H1 (cell line): ENCODE data around the gene CPSF4L. TPM values are rescaled to one million over a fixed set of nuclear protein-coding genes. Genes with fewer than 3 reads are reported as not detected.

Experiments
- CTCF ChIA-PET: fragments of 300-600 bp; sonication (Branson Sonifier 250); formaldehyde crosslinking; loops from one replicate; lab custom pipeline; 2021; ENCODE audit not compliant: partially characterized antibody; lab: Charles Lee
- POLR2A ChIA-PET: fragments of 300-600 bp; sonication (Branson Sonifier 250); formaldehyde crosslinking; loops from one replicate; lab custom pipeline; 2021; ENCODE audit warnings: inconsistent platforms; ENCODE audit not compliant: partially characterized antibody; lab: Charles Lee
- DNase-seq, 2 experiments: peaks; one replicate each; pipeline versions ENCODE4 v3.0.0 to v3.0.0-alpha.2; 2010 to 2022; ENCODE audit warnings: low spot score in 2 of 2, low read depth in 1 of 2, mixed read lengths in 1 of 2
- FAIRE-seq: peaks from 2 replicates; lab custom pipeline; 2011; peaks lifted over from hg19 to GRCh38; lab: Jason Lieb, UNC
- H2AFZ ChIP-seq: 2 replicates; pipeline ENCODE4 v1.8.1; 2012; ENCODE audit warnings: low read length, inconsistent platforms
- H2AK5ac ChIP-seq: 2 replicates; pipeline ENCODE4 v1.6.1; 2013; ENCODE audit warnings: low read depth, low read length
- H2BK120ac ChIP-seq: replicated peaks from 2 replicates; pipeline ENCODE3; 2013; ENCODE audit warnings: low read depth, low read length, inconsistent platforms
- H2BK12ac ChIP-seq: 2 replicates; pipeline ENCODE4 v1.6.1; 2013; ENCODE audit warnings: low read depth, low read length
- H2BK15ac ChIP-seq: 2 replicates; pipeline ENCODE4 v1.6.1; 2013; ENCODE audit warnings: low read length
- H2BK20ac ChIP-seq: 2 replicates; pipeline ENCODE4 v1.6.1; 2013; ENCODE audit warnings: low read length
- H2BK5ac ChIP-seq: 2 replicates; pipeline ENCODE4 v1.6.1; 2013; ENCODE audit warnings: low read depth, low read length
- H3K14ac ChIP-seq: 2 replicates; pipeline ENCODE4 v1.6.1; 2013; ENCODE audit warnings: inconsistent platforms; ENCODE audit not compliant: insufficient read length
- H3K18ac ChIP-seq: 2 replicates; pipeline ENCODE4 v1.6.1; 2013; ENCODE audit warnings: low read length; ENCODE audit errors: extremely low read depth
- H3K23ac ChIP-seq: 2 replicates; pipeline ENCODE4 v1.6.1; 2013; ENCODE audit warnings: inconsistent platforms; ENCODE audit not compliant: insufficient read length
- H3K23me2 ChIP-seq: 2 replicates; pipeline ENCODE4 v1.6.1; 2013; ENCODE audit warnings: low read depth, low read length
- H3K27ac ChIP-seq: 2 replicates; pipeline ENCODE4 v1.6.1; 2011; ENCODE audit warnings: low read depth, low read length, inconsistent platforms
- H3K27me3 ChIP-seq, 4 experiments: replicated peaks in 1 of 4; 1 replicate in 1 of 4; 2 replicates in 3 of 4; pipeline versions ENCODE4 v1.6.1 to v1.8.1; 2011 to 2013; ENCODE audit warnings: low read length in 3 of 4, mild to moderate bottlenecking in 3 of 4, inconsistent platforms in 2 of 4, mixed read lengths in 2 of 4, moderate library complexity in 1 of 4; ENCODE audit not compliant: control insufficient read depth in 3 of 4, insufficient read depth in 3 of 4; ENCODE audit errors: extremely low read depth in 1 of 4
- H3K36me3 ChIP-seq, 4 experiments: 2 replicates each; pipeline versions ENCODE4 v1.6.1 to v1.8.1; 2011 to 2013; ENCODE audit warnings: mild to moderate bottlenecking in 4 of 4, low read length in 3 of 4, moderate library complexity in 2 of 4, control low read depth in 1 of 4, inconsistent platforms in 1 of 4; ENCODE audit not compliant: insufficient read depth in 4 of 4, control insufficient read depth in 2 of 4
- H3K4ac ChIP-seq: replicated peaks from 2 replicates; pipeline ENCODE3; 2013; ENCODE audit warnings: low read length, low read depth, mixed read lengths, inconsistent platforms; ENCODE audit not compliant: insufficient read length
- H3K4me1 ChIP-seq, 4 experiments: replicated peaks in 1 of 4; 1 replicate in 1 of 4; 2 replicates in 3 of 4; pipeline versions ENCODE4 v1.6.1 to v1.8.1; 2011 to 2013; ENCODE audit warnings: low read length in 3 of 4, inconsistent platforms in 2 of 4, mixed read lengths in 1 of 4; ENCODE audit not compliant: insufficient read depth in 4 of 4, control insufficient read depth in 3 of 4
- H3K4me2 ChIP-seq, 2 experiments: 2 replicates each; pipeline versions ENCODE4 v1.6.1 to v1.8.1; 2011 to 2013; ENCODE audit warnings: low read depth in 2 of 2, low read length in 2 of 2, control low read depth in 1 of 2, inconsistent platforms in 1 of 2, mild to moderate bottlenecking in 1 of 2; ENCODE audit not compliant: insufficient read depth in 1 of 2
- H3K4me3 ChIP-seq, 4 experiments: fragments of 200-600, 300-600 bp in 1 of 4; sonication (generic), shearing (Covaris generic), sonication (Bioruptor Twin) in 1 of 4; 2 replicates each; pipeline versions ENCODE4 v1.5.1 to v1.8.1; 2011 to 2016; ENCODE audit warnings: low read length in 4 of 4, low read depth in 3 of 4, control low read depth in 2 of 4, inconsistent platforms in 2 of 4, mild to moderate bottlenecking in 2 of 4, mixed read lengths in 1 of 4, moderate library complexity in 1 of 4; ENCODE audit not compliant: insufficient read depth in 2 of 4; ENCODE audit errors: extremely low read depth in 1 of 4
- H3K56ac ChIP-seq: replicated peaks from 2 replicates; pipeline ENCODE3; 2013; ENCODE audit warnings: low read depth, mild to moderate bottlenecking, mixed read lengths, low read length, inconsistent platforms; ENCODE audit not compliant: insufficient read length
- H3K79me1 ChIP-seq: 2 replicates; pipeline ENCODE4 v1.6.1; 2013; ENCODE audit warnings: low read depth, low read length, control low read depth
- H3K79me2 ChIP-seq, 2 experiments: 2 replicates each; pipeline versions ENCODE4 v1.6.1 to v1.8.1; 2012 to 2013; ENCODE audit warnings: low read length in 2 of 2, mild to moderate bottlenecking in 2 of 2, inconsistent platforms in 1 of 2; ENCODE audit not compliant: insufficient read depth in 2 of 2, control insufficient read depth in 1 of 2
- H3K9ac ChIP-seq, 4 experiments: replicated peaks in 1 of 4; 1 replicate in 1 of 4; 2 replicates in 3 of 4; pipeline versions ENCODE4 v1.6.1 to v1.8.1; 2011 to 2013; ENCODE audit warnings: low read depth in 3 of 4, low read length in 3 of 4, control low read depth in 2 of 4, mild to moderate bottlenecking in 2 of 4, moderate library complexity in 2 of 4, inconsistent platforms in 1 of 4; ENCODE audit errors: extremely low read depth in 1 of 4
- H3K9me3 ChIP-seq, 2 experiments: 2 replicates each; pipeline versions ENCODE4 v1.6.1 to v1.8.1; 2012 to 2013; ENCODE audit warnings: mild to moderate bottlenecking in 2 of 2, moderate library complexity in 2 of 2, control low read depth in 1 of 2, inconsistent platforms in 1 of 2, low read depth in 1 of 2, low read length in 1 of 2, mixed read lengths in 1 of 2; ENCODE audit not compliant: insufficient read depth in 2 of 2
- H4K20me1 ChIP-seq, 2 experiments: replicated peaks in 1 of 2; 2 replicates each; pipeline versions ENCODE3 to v1.8.1; 2011 to 2013; ENCODE audit warnings: inconsistent platforms in 2 of 2, low read length in 2 of 2, mild to moderate bottlenecking in 1 of 2; ENCODE audit not compliant: insufficient read depth in 2 of 2, control insufficient read depth in 1 of 2
- H4K5ac ChIP-seq: 2 replicates; pipeline ENCODE4 v1.6.1; 2013; ENCODE audit warnings: low read length, low read depth, mixed read lengths, inconsistent platforms; ENCODE audit not compliant: insufficient read length
- H4K8ac ChIP-seq: 2 replicates; pipeline ENCODE4 v1.8.0; 2013; ENCODE audit warnings: mild to moderate bottlenecking, moderate library complexity, low read length, inconsistent platforms; ENCODE audit not compliant: insufficient read depth; ENCODE audit errors: extremely low read depth
- H4K91ac ChIP-seq: replicated peaks from 2 replicates; pipeline ENCODE3; 2013; ENCODE audit warnings: low read length, mixed read lengths, inconsistent platforms; ENCODE audit not compliant: insufficient read length
- CBX5 ChIP-seq: fragments of 300-800, 300-1000 bp; sonication (generic); IDR thresholded peaks from 2 replicates; pipeline ENCODE4 v1.7.1; 2016; ENCODE audit warnings: antibody characterized with exemption, low read length, low read depth
- CBX8 ChIP-seq: fragments of 300-800, 300-1000 bp; sonication (generic); IDR thresholded peaks from 2 replicates; pipeline ENCODE4 v1.7.1; 2016; ENCODE audit warnings: low read depth, low read length, borderline replicate concordance
- CEBPB ChIP-seq: IDR thresholded peaks from 2 replicates; pipeline ENCODE4 v1.6.1; 2012; ENCODE audit warnings: low read depth, low read length
- CTBP2 ChIP-seq: IDR thresholded peaks from 2 replicates; pipeline ENCODE4 v1.7.0; 2011; ENCODE audit warnings: borderline replicate concordance, mild to moderate bottlenecking, moderate library complexity, mixed read lengths, low read length; ENCODE audit not compliant: insufficient read depth, insufficient read length
- E2F6 ChIP-seq: IDR thresholded peaks from 2 replicates; pipeline ENCODE4 v1.6.1; 2012; ENCODE audit warnings: inconsistent platforms
- JUND ChIP-seq: IDR thresholded peaks from 2 replicates; pipeline ENCODE4 v1.6.1; 2011; ENCODE audit warnings: mild to moderate bottlenecking, improper control_type of control experiment, low read length
- KDM1A ChIP-seq: fragments of 200-600, 300-600 bp; sonication (generic); IDR thresholded peaks from 2 replicates; pipeline ENCODE4 v1.7.1; 2016; ENCODE audit warnings: mild to moderate bottlenecking, low read length, borderline replicate concordance
- PHF8 ChIP-seq: fragments of 200-600 bp; sonication (generic); conservative IDR thresholded peaks from 2 replicates; pipeline ENCODE4 v1.7.1; 2012; ENCODE audit warnings: low read depth, mild to moderate bottlenecking, inconsistent platforms, low read length, moderate library complexity
- POLR2A ChIP-seq, 2 experiments: IDR thresholded peaks; 1 replicate in 1 of 2; 2 replicates in 1 of 2; pipeline ENCODE4 v1.6.1; 2011; ENCODE audit warnings: low read depth in 2 of 2, low read length in 2 of 2, mild to moderate bottlenecking in 2 of 2; ENCODE audit errors: control extremely low read depth in 1 of 2
- RNF2 ChIP-seq: fragments of 200-900, 300-1000 bp; sonication (generic); IDR thresholded peaks from 2 replicates; pipeline ENCODE4 v1.7.1; 2016; ENCODE audit warnings: borderline replicate concordance, low read depth, mild to moderate bottlenecking, antibody characterized with exemption, low read length; ENCODE audit not compliant: poor library complexity, severe bottlenecking; ENCODE audit errors: missing control alignments
- SIN3A ChIP-seq, 2 experiments: IDR thresholded peaks in 1 of 2; conservative IDR thresholded peaks in 1 of 2; 2 replicates each; pipeline ENCODE4 v1.6.1; 2011 to 2012; ENCODE audit warnings: low read length in 2 of 2, improper control_type of control experiment in 1 of 2, low read depth in 1 of 2, mild to moderate bottlenecking in 1 of 2
- WGBS, 2 experiments: shearing (Covaris generic) in 1 of 2; methylation state at CpG; one replicate each; pipeline versions ENCODE4 v1.1.6 to v1.1.7; 2013 to 2015; ENCODE audit warnings: low lambda C conversion rate in 2 of 2, mixed read lengths in 2 of 2, inconsistent platforms in 1 of 2, low coverage in 1 of 2, missing lambda C conversion rate in 1 of 2; ENCODE audit not compliant: insufficient replicate concordance in 2 of 2, insufficient coverage in 1 of 2, insufficient read length in 1 of 2; ENCODE audit errors: extremely low coverage in 1 of 2, missing lambda C conversion rate in 1 of 2; 5-methylcytosine and 5-hydroxymethylcytosine counted together
- polyA plus RNA-seq, 7 experiments: library from polyadenylated mRNA; depleted of rRNA in 3 of 7; stranded (reverse) in 5 of 7; unstranded in 2 of 7; fragments of >200 nt in 5 of 7; fragments of 200-250 nt in 2 of 7; gene quantifications; 1 replicate in 5 of 7; 2 replicates in 1 of 7; 4 replicates in 1 of 7; pipeline versions ENCODE4 v1.2.1 to v1.2.3, GENCODE V29; 2011 to 2013; ENCODE audit warnings: missing spikeins in 2 of 7, mixed read lengths in 2 of 7
- total RNA-seq: library from RNA; stranded (reverse); fragmentation: NEBNext Ultra II Directional; extraction: Animal tissue kit (Norgen Biotek cat#: 25700); gene quantifications from 2 replicates; pipeline ENCODE4 v1.2.1, GENCODE V29; 2021

Gene CPSF4L
- total and polyA plus RNA-seq, 2 of the 8 experiments (the other 6 are each of a cell fraction or from before 2014, with no cell fraction given): not detected

GRCh38 chr17:73284906-73285602 is 23.4 kb upstream of the CPSF4L start:
- DNase-seq: no peak
- POLR2A ChIA-PET: interaction anchor here (1.6 kb wide), 1 partner anchor 17 kb away, joined by 5 read pairs; no protein-coding TSS in a partner anchor
- TF ChIP-seq CTBP2 (no peak), CBX5 (no peak), SIN3A (conservative IDR thresholded peaks at IDR 0.05 in 1 of 2, IDR thresholded peaks at IDR 0.05 in 1 of 2; ENCODE audit: low read depth in 1 of 2, low read length in 2 of 2) (no peak), KDM1A (no peak), POLR2A (IDR thresholded peaks at IDR 0.05; ENCODE audit: control extremely low read depth in 1 of 2, low read depth in 2 of 2, low read length in 2 of 2) (no peak), E2F6 (no peak), PHF8 (no peak), JUND (no peak), CEBPB (no peak), CBX8 (no peak), RNF2 (no peak)

More at GRCh38 chr17:73284906-73285602, 23.4 kb upstream of the CPSF4L start:
- Histone ChIP-seq H2BK120ac (no peak overlapping the region), H4K8ac (no peak overlapping the region), H3K23me2 (no peaks in the 10 kb centered on the region; the same call in 1 of the 2 replicates), H2BK12ac (no peak overlapping the region), H3K23ac (no peak overlapping the region), H4K20me1 (peaks cover 0 to 1% of the 10 kb centered on the region in 2 experiments), H3K4me1 (peaks cover 0 to 13% (median 7%) of the 10 kb centered on the region in 4 experiments; a peak in 6 of 7 replicates), H3K4me3 (no peak overlapping the region), H2BK5ac (no peak overlapping the region), H3K9ac (no peak overlapping the region), H3K36me3 (peaks cover 0 to 6% (median 2%) of the 10 kb centered on the region in 4 experiments; a peak in 3 of 8 replicates), H4K91ac (peak overlapping the region; percentile 36), H3K18ac (no peak overlapping the region), H3K27ac (no peak overlapping the region), H3K27me3 (no peaks in the 10 kb centered on the region), H3K4me2 (no peak overlapping the region), H3K4ac (no peak overlapping the region), H3K56ac (no peak overlapping the region), H4K5ac (no peak overlapping the region), H2AK5ac (no peak overlapping the region), H2AFZ (no peak overlapping the region), H3K9me3 (no peaks in the 10 kb centered on the region), H3K79me1 (peaks cover 8% of the 10 kb centered on the region; the same call in 1 of the 2 replicates), H2BK20ac (no peak overlapping the region), H2BK15ac (no peak overlapping the region), H3K79me2 (no peaks in the 10 kb centered on the region), H3K14ac (no peak overlapping the region)
- CTCF ChIA-PET: interaction anchor here (0.6 to 1.6 kb wide), 8 partner anchors 13 to 1451 kb away, joined by 3 to 4 read pairs (median 3); no protein-coding TSS in a partner anchor
- 89% methylated on average over 19 of the region's 20 CpGs; no CpG with 5 or more reads in 1 of the 2 experiments for WGBS, 2 experiments
- no peak for FAIRE-seq
